ENCODE data around the gene TXNDC11.
"Not testable (repeated sequence)": the region's sequence is repeated elsewhere in the genome, so short reads cannot be mapped to it uniquely, and the experiment has no call there.

Gene TXNDC11, protein sequence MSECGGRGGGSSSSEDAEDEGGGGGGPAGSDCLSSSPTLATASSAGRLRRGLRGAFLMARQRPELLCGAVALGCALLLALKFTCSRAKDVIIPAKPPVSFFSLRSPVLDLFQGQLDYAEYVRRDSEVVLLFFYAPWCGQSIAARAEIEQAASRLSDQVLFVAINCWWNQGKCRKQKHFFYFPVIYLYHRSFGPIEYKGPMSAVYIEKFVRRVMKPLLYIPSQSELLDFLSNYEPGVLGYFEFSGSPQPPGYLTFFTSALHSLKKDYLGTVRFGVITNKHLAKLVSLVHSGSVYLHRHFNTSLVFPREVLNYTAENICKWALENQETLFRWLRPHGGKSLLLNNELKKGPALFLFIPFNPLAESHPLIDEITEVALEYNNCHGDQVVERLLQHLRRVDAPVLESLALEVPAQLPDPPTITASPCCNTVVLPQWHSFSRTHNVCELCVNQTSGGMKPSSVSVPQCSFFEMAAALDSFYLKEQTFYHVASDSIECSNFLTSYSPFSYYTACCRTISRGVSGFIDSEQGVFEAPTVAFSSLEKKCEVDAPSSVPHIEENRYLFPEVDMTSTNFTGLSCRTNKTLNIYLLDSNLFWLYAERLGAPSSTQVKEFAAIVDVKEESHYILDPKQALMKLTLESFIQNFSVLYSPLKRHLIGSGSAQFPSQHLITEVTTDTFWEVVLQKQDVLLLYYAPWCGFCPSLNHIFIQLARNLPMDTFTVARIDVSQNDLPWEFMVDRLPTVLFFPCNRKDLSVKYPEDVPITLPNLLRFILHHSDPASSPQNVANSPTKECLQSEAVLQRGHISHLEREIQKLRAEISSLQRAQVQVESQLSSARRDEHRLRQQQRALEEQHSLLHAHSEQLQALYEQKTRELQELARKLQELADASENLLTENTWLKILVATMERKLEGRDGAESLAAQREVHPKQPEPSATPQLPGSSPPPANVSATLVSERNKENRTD

GRCh38 chr16:11742536-11743307, at the start of gene TXNDC11:
TSS of gene TXNDC11 (minus strand) at chr16:11742857. CDS start at chr16:11742730, 127 bp downstream.
- DNase-seq (ENCODE audit: low read depth), result peak; percentile 99
- TF ChIP-seq, protein P1, sequence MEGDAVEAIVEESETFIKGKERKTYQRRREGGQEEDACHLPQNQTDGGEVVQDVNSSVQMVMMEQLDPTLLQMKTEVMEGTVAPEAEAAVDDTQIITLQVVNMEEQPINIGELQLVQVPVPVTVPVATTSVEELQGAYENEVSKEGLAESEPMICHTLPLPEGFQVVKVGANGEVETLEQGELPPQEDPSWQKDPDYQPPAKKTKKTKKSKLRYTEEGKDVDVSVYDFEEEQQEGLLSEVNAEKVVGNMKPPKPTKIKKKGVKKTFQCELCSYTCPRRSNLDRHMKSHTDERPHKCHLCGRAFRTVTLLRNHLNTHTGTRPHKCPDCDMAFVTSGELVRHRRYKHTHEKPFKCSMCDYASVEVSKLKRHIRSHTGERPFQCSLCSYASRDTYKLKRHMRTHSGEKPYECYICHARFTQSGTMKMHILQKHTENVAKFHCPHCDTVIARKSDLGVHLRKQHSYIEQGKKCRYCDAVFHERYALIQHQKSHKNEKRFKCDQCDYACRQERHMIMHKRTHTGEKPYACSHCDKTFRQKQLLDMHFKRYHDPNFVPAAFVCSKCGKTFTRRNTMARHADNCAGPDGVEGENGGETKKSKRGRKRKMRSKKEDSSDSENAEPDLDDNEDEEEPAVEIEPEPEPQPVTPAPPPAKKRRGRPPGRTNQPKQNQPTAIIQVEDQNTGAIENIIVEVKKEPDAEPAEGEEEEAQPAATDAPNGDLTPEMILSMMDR (IDR thresholded peaks at IDR 0.05; ENCODE audit: insufficient read depth, low read depth, low read length, missing control alignments), result no peak
- H3K4me3 ChIP-seq (ENCODE audit: low read length), result peak within 1 kb of the TSS; percentile 89

GRCh38 chr16:11791144-11791828, 48.6 kb upstream of the TXNDC11 start:
- TF ChIP-seq, protein P1 (IDR thresholded peaks at IDR 0.05; ENCODE audit: insufficient read depth, low read depth, low read length, missing control alignments), result no peak
- DNase-seq (ENCODE audit: low read depth), result no peak
- H3K4me3 ChIP-seq (ENCODE audit: low read length), result no peak overlapping the region

GRCh38 chr16:11788914-11789313, 46.3 kb upstream of the TXNDC11 start:
- no peak overlapping the region for H3K4me3 ChIP-seq (ENCODE audit: low read length)
- TF ChIP-seq, protein P1 (IDR thresholded peaks at IDR 0.05; ENCODE audit: insufficient read depth, low read depth, low read length, missing control alignments), result no peak
- no peak for DNase-seq (ENCODE audit: low read depth)

DNA sequence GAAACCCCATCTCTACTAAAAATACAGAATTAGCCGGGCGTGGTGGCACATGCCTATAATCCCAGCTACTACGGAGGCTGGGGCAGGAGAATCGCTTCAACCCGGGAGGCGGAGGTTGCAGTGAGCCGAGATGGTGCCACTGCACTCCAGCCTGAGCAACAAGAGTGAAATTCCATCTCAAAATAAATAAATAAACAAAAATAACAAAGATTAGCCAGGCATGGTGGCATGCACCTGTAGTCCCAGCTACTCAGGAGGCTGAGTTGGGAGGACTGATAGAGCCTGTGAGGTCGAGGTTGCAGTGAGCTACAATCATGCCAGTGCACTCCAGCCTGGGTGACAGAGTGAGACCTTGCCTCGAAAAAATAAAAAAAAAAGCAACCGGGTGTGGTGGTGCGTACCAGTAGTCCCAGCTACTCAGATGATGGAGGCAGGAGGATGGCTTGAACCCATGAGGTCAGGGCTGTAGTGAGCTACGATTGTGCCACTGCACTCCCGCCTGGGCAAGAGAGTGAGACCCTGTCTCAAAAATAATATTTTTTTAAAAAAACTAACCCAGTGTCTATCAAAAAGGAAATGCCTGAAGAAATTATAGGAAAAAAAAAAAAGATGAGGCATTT, 42.4 kb upstream of the TXNDC11 start:
- not testable (repeated sequence) for H3K4me3 ChIP-seq (ENCODE audit: low read length); DNase-seq (ENCODE audit: low read depth)

- H3K4me3 ChIP-seq (ENCODE audit: low read length); DNase-seq (ENCODE audit: low read depth): not testable (repeated sequence)
These were observed 41.7 kb upstream of the TXNDC11 start for GRCh38 chr16:11784381-11784780.

- no peak for DNase-seq (ENCODE audit: low read depth)
- no peak overlapping the region for H3K4me3 ChIP-seq (ENCODE audit: low read length)
- TF ChIP-seq, protein P1 (IDR thresholded peaks at IDR 0.05; ENCODE audit: insufficient read depth, low read depth, low read length, missing control alignments), result no peak
These were observed 41.3 kb upstream of the TXNDC11 start for GRCh38 chr16:11784038-11784369.
